Measurements from ENCODE around the gene GNAZ. TPM values are rescaled to one million over a fixed set of nuclear protein-coding genes. Genes with fewer than 3 reads are reported as not detected.
"Not testable (repeated sequence)": the region's sequence is repeated elsewhere in the genome, so short reads cannot be mapped to it uniquely, and the experiment has no call there.

The GNAZ gene
- total RNA-seq, 1 experiment from 2014 or later, result 9.1 TPM

GRCh38 chr22:23121424-23121823 is 51.1 kb downstream of the GNAZ start:
- in situ Hi-C loops (cut with HindIII; ENCODE audit: low pct_unique_long_range_greater_than_20kb, low sequenced_read_pairs), result no loop called here
- DNase-seq (ENCODE audit: low read depth), result no peak

DNA sequence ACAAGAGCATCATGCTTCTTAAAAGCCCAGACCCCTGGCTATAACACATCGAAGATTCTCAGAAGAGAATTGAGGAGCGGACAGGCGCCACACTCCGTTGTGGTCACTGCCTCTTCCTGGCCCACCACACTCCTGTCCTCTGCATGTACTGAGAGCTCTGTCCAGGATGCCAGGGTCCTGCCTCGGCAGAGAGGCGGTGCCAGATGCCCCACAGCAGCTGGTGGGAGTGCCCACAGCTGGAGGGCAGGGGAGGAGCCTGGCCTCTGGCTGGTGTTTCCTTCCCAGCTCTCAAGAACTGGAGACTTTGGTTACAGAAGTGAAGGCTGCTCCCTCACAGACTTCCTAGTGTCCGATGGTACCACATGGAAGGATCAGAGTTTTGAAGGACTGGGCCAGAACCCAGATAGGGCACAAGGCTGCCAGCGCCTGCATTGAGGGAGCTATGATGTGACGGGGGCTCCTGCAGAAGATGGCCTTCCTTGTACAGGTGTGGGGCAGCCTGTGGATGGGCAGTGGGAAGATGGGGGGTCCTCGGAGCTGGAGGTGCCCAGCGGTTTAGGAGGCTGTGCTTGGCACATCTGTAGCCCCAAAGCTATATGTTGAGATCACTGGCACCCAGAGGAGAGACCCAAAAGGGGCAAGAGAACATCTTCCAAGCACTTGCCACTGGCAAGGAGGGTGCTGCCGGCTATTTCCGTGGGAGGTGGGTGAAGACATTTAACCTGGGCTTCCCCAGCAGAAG is 52.1 kb downstream of the GNAZ start:
- DNase-seq (ENCODE audit: low read depth), result no peak
- in situ Hi-C loops (cut with HindIII; ENCODE audit: low pct_unique_long_range_greater_than_20kb, low sequenced_read_pairs), result no loop called here

DNA sequence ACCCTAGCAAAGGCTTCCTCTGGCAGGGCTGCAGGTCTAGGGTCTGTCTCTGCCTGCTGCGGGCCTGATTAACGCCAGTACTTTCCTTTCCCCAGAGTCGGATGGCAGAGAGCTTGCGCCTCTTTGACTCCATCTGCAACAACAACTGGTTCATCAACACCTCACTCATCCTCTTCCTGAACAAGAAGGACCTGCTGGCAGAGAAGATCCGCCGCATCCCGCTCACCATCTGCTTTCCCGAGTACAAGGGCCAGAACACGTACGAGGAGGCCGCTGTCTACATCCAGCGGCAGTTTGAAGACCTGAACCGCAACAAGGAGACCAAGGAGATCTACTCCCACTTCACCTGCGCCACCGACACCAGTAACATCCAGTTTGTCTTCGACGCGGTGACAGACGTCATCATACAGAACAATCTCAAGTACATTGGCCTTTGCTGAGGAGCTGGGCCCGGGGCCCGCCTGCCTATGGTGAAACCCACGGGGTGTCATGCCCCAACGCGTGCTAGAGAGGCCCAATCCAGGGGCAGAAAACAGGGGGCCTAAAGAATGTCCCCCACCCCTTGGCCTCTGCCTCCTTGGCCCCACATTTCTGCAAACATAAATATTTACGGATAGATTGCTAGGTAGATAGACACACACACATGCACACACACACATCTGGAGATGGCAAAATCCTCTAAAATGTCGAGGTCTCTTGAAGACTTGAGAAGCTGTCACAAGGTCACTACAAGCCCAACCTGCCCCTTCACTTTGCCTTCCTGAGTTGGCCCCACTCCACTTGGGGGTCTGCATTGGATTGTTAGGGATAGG is 52.9 kb downstream of the GNAZ start:
- no peak for DNase-seq (ENCODE audit: low read depth)
- in situ Hi-C loops (cut with HindIII; ENCODE audit: low pct_unique_long_range_greater_than_20kb, low sequenced_read_pairs), result no loop called here

DNA sequence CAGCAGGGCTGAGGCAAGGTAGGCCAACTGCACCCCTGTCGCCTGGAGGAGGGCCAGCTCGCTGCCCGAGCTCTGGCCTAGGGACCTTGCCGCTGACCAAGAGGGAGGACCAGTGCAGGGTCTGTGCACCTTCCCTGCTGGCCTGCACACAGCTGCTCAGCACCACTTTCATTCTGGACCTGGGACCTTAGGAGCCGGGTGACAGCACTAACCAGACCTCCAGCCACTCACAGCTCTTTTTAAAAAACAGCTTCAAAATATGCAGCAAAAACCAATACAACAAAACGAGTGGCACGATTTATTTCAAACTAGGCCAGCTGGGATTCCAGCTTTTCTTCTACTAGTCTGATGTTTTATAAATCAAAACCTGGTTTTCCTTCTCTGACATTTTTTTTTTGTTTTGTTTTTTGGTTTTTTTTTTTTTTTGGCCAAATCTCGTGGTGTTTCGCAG is 53.5 kb downstream of the GNAZ start:
- DNase-seq (ENCODE audit: low read depth), result no peak
- in situ Hi-C loops (cut with HindIII; ENCODE audit: low pct_unique_long_range_greater_than_20kb, low sequenced_read_pairs), result no loop called here

DNA sequence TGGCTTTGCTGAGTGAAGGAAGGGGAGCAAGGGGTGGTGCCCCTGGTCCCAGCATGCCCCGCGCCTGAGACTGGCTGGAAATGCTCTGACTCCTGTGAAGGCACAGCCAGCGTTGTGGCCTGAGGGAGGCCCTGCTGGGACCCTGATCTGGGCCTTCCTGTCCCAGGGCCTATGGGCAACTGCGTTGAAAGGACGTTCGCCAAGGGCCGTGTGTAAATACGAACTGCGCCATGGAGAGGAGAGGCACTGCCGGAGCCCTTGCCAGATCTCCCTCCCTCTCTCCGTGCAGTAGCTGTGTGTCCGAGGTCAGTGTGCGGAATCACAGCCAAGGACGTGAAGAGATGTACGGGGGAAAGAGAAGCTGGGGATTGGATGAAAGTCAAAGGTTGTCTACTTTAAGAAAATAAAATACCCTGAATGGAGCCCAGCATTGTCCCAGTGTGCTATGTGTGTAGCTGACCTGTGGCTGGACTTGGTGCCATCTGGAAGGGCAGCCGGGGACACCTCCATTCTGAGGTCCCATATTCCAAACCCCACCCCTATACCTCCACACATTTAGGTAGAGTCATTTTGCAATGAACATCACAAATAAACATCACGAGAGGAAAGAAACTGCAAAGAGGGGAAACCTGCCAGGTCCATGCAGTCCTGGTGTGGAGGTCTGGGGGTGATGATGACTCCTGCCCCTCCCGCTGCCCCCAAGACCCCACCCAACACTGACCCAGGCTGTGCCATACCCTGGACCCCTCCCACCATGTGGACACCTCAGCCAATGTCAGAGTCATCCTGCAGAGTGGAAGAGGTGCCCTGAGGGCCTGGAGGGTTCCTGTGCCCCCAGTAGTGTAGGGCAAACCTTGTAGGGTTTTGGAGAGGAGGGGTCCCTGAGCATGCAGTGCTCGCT is 54.5 kb downstream of the GNAZ start:
- DNase-seq (ENCODE audit: low read depth), result no peak
- in situ Hi-C loops (cut with HindIII; ENCODE audit: low pct_unique_long_range_greater_than_20kb, low sequenced_read_pairs), result no loop called here

DNA sequence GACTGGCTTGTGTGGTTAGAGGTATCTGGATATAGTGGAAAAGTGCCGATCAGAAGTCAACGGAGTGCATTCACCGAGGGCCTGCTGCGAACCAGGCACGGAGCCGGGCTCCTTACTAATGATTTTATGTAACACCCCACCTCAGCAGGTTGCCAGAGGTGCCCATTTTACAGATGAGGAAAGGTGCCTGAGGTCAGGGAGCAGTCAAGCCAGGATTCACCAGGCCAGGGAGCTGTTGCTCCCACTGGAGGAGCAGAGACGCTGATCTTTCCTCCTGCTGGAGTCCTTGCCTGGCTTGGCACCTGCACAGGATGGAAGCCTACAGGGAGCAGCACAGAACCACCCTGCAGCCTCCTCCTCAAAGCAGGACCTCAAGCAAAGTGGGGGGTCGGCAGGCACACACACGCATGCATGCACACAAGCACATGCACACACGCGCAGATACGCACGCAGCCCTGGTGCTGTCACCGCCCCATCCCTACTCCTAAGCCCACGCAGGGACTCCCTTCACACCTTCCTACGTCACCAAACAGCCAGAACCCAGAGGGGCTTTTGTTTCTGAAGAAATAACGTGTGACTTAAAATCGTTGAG is 55.3 kb downstream of the GNAZ start:
- DNase-seq (ENCODE audit: low read depth), result no peak
- in situ Hi-C loops (cut with HindIII; ENCODE audit: low pct_unique_long_range_greater_than_20kb, low sequenced_read_pairs), result no loop called here

DNA sequence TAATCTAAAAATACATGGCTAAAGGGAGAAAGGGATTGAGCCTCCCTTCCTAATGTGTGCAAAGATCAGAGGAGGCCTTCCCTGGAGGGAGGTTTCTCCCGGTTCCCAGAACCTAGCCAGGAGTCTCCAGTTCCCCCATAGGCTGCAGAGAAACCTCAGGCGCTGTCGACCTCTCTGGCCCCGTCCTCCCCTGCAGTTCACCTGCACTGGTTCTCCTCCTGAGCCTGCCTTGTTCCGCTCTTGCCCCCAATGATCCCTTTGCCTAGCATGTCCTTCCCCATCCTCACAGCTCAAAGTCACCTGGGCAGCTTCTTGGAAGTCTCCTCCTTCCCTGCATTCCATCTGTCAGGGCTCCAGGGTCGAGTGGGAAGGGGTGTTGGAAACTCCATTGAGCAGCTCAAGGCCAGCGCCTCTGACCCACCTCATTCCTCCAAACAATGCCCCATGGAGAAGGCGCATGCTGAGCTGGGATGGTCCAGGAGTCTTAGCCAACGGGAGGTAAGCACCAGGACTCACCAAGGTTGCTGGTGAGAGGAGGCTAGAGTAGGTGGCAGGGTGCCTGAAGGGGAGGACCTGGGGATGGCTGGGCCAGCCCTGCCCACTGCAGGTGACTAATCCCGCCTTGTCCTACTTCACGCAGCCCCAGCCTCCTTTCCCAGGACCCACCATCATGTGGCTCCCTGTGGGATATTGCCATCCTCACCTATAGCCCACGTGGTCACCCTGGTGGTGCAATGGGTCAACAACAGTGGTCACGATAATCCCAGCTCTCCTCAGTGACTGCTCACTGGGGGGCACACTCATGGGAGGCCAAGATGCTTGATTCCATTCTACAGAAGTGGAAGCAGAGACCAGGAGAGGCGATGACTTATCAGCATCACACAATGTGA is 56.1 kb downstream of the GNAZ start:
- in situ Hi-C loops (cut with HindIII; ENCODE audit: low pct_unique_long_range_greater_than_20kb, low sequenced_read_pairs), result no loop called here
- no peak for DNase-seq (ENCODE audit: low read depth)

DNA sequence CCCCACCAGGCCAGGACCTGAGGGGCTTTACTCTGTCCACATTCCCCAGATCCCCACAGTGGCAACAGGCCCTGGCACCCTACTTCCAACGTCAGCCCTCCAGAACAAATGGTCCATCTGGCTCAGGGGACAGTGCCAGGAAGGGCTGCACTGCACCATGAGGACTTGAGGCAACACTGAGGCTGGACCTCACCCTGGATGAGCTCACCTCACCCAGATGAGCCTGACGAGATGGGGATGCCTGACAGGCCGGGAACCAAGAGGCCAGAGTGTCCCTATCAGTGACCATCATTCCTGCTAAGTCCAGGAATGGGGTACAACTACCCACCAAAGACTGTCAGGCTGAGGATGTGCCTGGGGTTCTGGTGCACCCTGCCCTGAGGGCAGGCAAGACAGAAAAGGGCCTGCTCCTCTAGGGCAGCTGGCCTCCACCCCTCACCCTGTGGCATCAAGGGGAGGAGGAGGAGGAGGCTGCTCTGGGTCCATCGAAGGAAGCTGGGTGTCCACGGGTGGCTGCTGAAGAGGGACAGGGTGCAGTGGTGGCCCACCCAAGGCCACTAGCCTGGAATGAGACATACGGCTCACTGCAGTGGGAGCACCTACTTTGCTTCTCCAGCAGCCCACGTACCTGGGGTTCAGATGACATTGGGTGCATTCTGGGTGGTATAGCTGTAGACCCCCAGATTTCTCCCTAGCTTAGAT is 56.9 kb downstream of the GNAZ start:
- DNase-seq (ENCODE audit: low read depth), result no peak
- in situ Hi-C loops (cut with HindIII; ENCODE audit: low pct_unique_long_range_greater_than_20kb, low sequenced_read_pairs), result no loop called here

DNA sequence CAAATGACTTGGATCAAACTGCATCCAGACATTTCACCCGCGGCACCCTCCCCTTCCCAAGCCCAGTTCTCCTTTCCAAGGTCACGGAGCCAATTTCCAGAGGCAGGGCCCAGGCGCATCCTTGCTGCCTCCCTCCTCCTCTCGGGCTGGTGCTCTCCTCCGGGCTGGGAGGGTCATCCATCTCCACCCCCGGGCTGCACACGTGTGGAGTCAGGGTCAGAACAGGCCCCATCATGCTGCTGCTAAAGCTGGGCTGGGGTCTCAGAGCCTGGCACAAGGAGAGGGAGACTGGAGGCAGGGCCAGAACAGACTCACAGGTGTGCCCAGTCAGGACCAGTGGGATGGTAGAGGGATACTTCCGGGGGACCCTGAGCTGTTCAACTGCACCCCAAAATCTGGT is 57.5 kb downstream of the GNAZ start:
- no peak for DNase-seq (ENCODE audit: low read depth)
- in situ Hi-C loops (cut with HindIII; ENCODE audit: low pct_unique_long_range_greater_than_20kb, low sequenced_read_pairs), result no loop called here

DNA sequence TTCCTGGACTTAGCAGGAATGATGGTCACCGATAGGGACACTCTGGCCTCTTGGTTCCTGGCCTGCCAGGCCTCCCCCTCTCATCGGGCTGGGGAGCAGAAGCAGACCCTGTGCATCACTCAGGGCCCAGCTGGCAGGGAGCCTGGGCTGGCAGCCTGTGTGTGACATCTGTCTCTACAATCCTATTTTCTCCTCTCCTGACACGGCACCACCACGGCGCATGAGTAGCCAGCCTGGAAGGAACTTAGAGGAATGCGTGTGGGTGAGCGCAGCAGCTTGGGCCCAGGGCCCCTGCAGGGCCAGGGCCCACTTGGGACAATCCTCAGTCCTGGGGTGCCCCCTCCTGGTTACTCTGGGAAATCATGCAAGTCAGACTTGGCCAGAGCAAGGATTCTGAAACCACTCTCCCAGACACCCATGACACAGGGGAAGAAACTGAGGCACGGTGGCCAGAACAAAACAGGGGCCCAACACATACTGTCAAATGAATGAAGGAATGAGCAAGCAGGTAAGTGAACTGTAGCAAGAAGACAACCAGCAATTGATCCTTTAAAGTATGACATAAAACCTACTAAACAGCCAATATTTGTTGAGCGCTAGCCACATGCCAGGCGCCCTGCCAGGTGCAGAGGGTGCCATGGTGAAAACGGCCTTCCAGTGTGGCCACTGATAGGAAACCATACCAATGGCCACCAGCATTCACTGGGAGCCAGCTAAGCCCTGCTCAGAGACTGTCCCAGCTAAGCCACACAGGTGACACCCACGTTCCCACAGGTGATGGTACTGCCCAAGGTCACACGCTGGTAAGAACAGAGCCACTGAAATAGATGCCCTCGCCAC is 58.2 kb downstream of the GNAZ start:
- peak; percentile 28 for DNase-seq (ENCODE audit: low read depth)
- in situ Hi-C loops (cut with HindIII; ENCODE audit: low pct_unique_long_range_greater_than_20kb, low sequenced_read_pairs), result no loop called here

DNA sequence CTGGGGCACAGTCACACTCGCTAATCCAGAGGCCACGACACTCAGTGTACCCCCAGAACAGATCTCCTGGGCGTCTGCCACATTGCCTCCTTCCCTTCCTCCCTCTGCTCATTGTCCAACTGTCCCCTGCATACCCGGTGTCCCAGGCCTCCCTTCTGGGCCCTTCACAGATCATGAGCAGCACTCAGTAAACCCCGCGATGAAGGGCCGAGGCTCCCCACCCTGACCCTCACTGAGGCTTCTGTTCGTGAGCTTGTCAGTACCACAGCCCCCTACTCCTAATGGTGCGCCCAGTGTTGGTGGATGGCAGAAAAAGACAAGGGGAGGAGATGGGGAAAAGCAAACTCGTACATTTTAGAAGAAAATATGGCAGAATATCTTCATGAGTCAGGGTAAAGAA is 58.8 kb downstream of the GNAZ start:
- in situ Hi-C loops (cut with HindIII; ENCODE audit: low pct_unique_long_range_greater_than_20kb, low sequenced_read_pairs), result no loop called here
- no peak for DNase-seq (ENCODE audit: low read depth)

DNA sequence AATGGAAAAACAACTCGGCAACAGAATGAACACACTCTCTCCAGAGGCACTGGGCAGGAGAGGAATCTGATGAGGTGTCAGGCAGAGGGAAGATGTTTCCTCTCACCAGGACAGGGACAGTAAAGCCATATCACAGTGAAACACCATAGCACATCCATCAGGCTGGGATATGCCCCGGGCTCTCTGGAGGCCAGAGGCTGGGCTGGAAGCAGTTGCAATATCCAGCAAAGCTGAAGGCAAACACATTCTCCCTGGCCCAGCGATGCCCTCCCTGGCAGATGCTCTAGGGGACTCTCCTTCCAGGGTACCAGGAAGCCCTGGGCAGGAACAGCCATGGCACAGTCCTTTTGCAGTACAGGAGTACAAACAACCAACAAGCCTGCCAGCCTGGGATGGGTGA is 60.4 kb downstream of the GNAZ start:
- in situ Hi-C loops (cut with HindIII; ENCODE audit: low pct_unique_long_range_greater_than_20kb, low sequenced_read_pairs), result no loop called here
- DNase-seq (ENCODE audit: low read depth), result no peak

DNA sequence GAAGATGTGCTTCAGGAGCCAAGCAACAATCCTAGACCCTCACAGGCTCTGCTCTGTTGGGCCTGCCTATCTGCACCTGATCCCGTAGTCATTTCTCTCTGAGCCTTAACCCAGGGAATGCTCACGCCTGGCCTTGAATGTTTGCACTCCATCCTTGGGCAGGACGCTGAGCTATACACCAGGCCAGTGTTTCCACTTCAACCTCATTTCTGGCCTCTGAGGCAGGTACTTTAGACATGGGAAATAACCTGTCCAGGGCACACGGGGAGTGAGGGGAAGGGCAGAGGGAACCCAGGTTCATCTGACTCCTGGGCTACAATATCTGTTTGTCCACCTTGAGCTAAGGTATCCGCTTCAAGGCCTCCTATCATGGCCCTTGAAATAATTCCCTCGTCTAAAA is 61.6 kb downstream of the GNAZ start:
- in situ Hi-C loops (cut with HindIII; ENCODE audit: low pct_unique_long_range_greater_than_20kb, low sequenced_read_pairs), result no loop called here
- no peak for DNase-seq (ENCODE audit: low read depth)

DNA sequence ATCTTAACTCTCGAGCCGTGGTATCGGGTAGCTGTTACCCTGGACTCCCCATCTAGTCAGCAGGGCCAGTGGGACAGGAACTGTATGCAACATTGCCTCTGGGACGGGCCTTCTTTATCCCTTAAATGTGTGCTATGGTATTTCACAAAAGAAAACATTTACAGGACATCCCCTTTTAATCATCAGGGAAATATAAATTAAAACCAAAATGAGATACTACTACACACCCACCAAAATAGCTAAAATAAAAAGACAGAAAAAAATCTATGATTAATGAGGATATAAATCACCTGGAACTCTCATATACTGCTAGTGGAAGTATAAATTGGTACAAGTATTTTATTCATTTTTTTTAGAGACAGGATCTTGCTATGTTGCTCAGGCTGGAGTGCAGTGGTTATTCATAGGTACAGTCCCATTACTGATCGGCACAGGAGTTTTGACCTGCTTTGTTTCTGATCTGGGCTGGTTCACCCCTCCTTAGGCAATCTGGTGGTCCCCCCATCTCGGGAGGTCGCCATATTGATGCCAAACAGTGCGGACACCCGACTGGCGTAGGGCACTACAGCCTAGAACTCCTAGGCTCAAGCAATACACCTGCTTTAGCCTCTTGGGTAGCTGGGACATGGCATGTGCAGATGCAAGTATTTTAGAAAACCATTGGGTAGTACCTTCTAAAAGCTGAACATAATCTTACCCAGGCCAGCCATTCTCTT is 62.2 kb downstream of the GNAZ start:
- in situ Hi-C loops (cut with HindIII; ENCODE audit: low pct_unique_long_range_greater_than_20kb, low sequenced_read_pairs), result no loop called here
- no peak for DNase-seq (ENCODE audit: low read depth)

- DNase-seq (ENCODE audit: low read depth), result no peak
- in situ Hi-C loops (cut with HindIII; ENCODE audit: low pct_unique_long_range_greater_than_20kb, low sequenced_read_pairs), result no loop called here
These were observed 63.6 kb downstream of the GNAZ start for GRCh38 chr22:23133922-23134321.

GRCh38 chr22:23136991-23137390 is 66.7 kb downstream of the GNAZ start:
- DNase-seq (ENCODE audit: low read depth); in situ Hi-C loops (cut with HindIII; ENCODE audit: low pct_unique_long_range_greater_than_20kb, low sequenced_read_pairs): not testable (repeated sequence)
